Transverse colon (tissue), 4 donors: ENCODE data around the gene CDC6. TPM values are rescaled to one million over a fixed set of nuclear protein-coding genes. Genes with fewer than 3 reads are reported as not detected.

ENCODE experiments used
- DNase-seq: peaks from one replicate; pipeline ENCODE4 v3.0.0-alpha.2; 2019
- H3K27ac ChIP-seq, 4 donors: fragments of 200-600 bp; sonication (generic); 2 replicates each; pipeline ENCODE4 v1.5.1; 2016 to 2018; ENCODE audit warnings: inconsistent platforms in 4 of 4
- H3K27me3 ChIP-seq: fragments of 200-600 bp; sonication (generic); 2 replicates; pipeline ENCODE4 v1.5.1; 2017; ENCODE audit warnings: inconsistent platforms
- H3K36me3 ChIP-seq, 4 donors: fragments of 200-600 bp; sonication (generic); 2 replicates each; pipeline ENCODE4 v1.5.1; 2017 to 2019; ENCODE audit warnings: inconsistent platforms in 4 of 4
- H3K4me1 ChIP-seq, 4 donors: fragments of 200-600 bp; sonication (generic); 2 replicates each; pipeline ENCODE4 v1.5.1; 2017 to 2020; ENCODE audit warnings: inconsistent platforms in 4 of 4
- H3K4me3 ChIP-seq, 4 donors: fragments of 200-600 bp; sonication (generic); 1 replicate in 1 of 4; 2 replicates in 3 of 4; pipeline versions ENCODE4 v1.5.1 to v1.6.1; 2017 to 2019; ENCODE audit warnings: inconsistent platforms in 4 of 4
- H3K9me3 ChIP-seq, 2 donors: fragments of 200-600 bp; sonication (generic); 2 replicates each; pipeline ENCODE4 v1.5.1; 2017 to 2019; ENCODE audit warnings: inconsistent platforms in 2 of 2
- EP300 ChIP-seq: sonication (generic); formaldehyde crosslinking; IDR thresholded peaks from one replicate; pipeline ENCODE4 v1.6.1; 2017; ENCODE audit warnings: antibody characterized with exemption, low read depth
- POLR2A ChIP-seq: fragments of 450-650 bp; IDR thresholded peaks from one replicate; pipeline ENCODE4 v1.6.1; 2016; ENCODE audit warnings: antibody characterized with exemption, mild to moderate bottlenecking, moderate library complexity
- POLR2AphosphoS5 ChIP-seq, 3 donors: sonication (generic); formaldehyde crosslinking; IDR thresholded peaks; one replicate each; pipeline ENCODE4 v1.6.1; 2016; ENCODE audit warnings: antibody characterized with exemption in 3 of 3
- WGBS, 2 donors: methylation state at CpG; one replicate each; pipeline ENCODE4 v1.1.5; 2018; ENCODE audit warnings: low coverage in 1 of 2; 5-methylcytosine and 5-hydroxymethylcytosine counted together
- in situ Hi-C, 4 donors: fragments of 200-750 bp; cut with MboI; loops; one replicate each; pipeline versions ENCODE4 v1.15.0 to v1.15.1; 2017; ENCODE audit warnings: low sequenced_read_pairs in 3 of 4, low pct_ligation_motif_present in 1 of 4, low pct_unique_long_range_greater_than_20kb in 1 of 4
- intact Hi-C: fragments of 100-400 bp; cut with DNase I; formaldehyde crosslinking; loops from one replicate; pipeline ENCODE4 v1.15.1; 2023; ENCODE audit warnings: low total_unique reads
- total RNA-seq, 4 donors: library from RNA; depleted of rRNA; stranded (reverse); fragments of >200 nt; gene quantifications; one replicate each; pipeline ENCODE4 v1.1.0, GENCODE V29; 2016
- TF ChIP-seq, protein P1 (sequence below), 5 experiments: fragments of 200-600 bp in 3 of 5; fragments of 450-650 bp in 2 of 5; sonication (generic) in 3 of 5; IDR thresholded peaks; 1 replicate in 2 of 5; 2 replicates in 3 of 5; pipeline ENCODE4 v1.5.1; 2016 to 2017; ENCODE audit warnings: antibody characterized with exemption in 5 of 5, inconsistent platforms in 3 of 5, mild to moderate bottlenecking in 2 of 5, moderate library complexity in 1 of 5

CDC6 gene
- total RNA-seq, 4 donors from 2014 or later, result 1.6 to 3.2 (median 2.4) TPM; not detected in 1

DNA sequence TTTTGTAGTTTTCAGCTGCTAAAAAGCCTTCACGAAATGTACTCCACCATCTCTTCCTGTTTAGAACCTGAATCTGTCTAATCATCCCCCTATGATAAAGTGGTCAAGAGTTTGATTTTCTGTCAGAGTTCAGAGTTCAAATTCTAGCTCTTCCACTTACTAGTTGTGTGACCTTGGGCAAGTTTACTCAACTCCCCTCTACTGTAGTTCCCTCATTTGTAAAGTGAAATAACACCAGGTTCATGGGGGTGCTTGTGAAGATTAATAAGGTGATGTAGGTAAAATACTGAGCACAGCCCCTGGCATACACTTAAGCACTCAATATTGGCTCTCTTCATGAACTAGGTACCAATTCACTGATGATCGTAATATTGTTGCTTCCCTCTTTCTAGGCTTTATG, 1.2 kb upstream of the CDC6 start:
- Histone ChIP-seq H3K4me1 (peaks cover 5 to 45% (median 25%) of the 10 kb centered on the region in 4 donors), H3K27ac (peak overlapping the region in 1 of 4 donors; percentile 85), H3K27me3 (no peaks in the 10 kb centered on the region), H3K9me3 (no peaks in the 10 kb centered on the region), H3K36me3 (peaks cover 0 to under 1% (median 0%) of the 10 kb centered on the region in 4 donors), H3K4me3 (no peak overlapping the region)
- TF ChIP-seq POLR2A, result no peak
- TF ChIP-seq EP300, result no peak
- no peak for TF ChIP-seq POLR2AphosphoS5 (IDR thresholded peaks at IDR 0.05)
- TF ChIP-seq, protein P1, sequence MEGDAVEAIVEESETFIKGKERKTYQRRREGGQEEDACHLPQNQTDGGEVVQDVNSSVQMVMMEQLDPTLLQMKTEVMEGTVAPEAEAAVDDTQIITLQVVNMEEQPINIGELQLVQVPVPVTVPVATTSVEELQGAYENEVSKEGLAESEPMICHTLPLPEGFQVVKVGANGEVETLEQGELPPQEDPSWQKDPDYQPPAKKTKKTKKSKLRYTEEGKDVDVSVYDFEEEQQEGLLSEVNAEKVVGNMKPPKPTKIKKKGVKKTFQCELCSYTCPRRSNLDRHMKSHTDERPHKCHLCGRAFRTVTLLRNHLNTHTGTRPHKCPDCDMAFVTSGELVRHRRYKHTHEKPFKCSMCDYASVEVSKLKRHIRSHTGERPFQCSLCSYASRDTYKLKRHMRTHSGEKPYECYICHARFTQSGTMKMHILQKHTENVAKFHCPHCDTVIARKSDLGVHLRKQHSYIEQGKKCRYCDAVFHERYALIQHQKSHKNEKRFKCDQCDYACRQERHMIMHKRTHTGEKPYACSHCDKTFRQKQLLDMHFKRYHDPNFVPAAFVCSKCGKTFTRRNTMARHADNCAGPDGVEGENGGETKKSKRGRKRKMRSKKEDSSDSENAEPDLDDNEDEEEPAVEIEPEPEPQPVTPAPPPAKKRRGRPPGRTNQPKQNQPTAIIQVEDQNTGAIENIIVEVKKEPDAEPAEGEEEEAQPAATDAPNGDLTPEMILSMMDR (IDR thresholded peaks at IDR 0.05), result no peak
- intact Hi-C loops (loop anchor here (5.0 kb wide), 1 partner anchor 69 kb away; the partner anchor contains the start of gene WIPF2), in situ Hi-C loops (loop anchor here in 3 of 4 donors (5.0 to 25.0 kb wide), 4 partner anchors 84 to 274 kb away; partner anchors contain the start of genes CSF3 (in 1 of the 3) and RAPGEFL1 (in 1 of the 3))
- 94 to 97% methylated on average over 2 of the region's 2 CpGs for WGBS, 2 donors
- DNase-seq, result no peak

DNA sequence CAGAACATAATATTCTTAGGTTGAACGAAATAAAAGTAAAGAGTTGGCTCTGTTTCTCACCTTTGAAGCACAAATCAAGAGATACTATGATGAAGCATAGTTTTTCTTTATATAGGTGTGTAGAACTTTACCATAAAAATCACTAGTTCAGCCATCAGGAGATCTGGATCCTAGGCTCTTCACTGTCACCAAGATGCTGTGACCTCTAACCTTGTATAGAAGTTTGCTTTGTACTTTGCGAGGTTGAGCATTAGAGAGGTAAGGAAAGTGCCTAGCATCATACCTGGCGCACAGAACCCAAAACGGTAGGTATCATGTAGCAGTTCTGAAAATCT, 553 bp upstream of the CDC6 start:
- H3K27ac ChIP-seq, result peak overlapping the region in 2 of 4 donors; percentile 31 to 36
- no peak for DNase-seq
- H3K4me1 ChIP-seq, result peaks cover 5 to 45% (median 25%) of the 10 kb centered on the region in 4 donors
- WGBS, 2 donors, result 46 to 100% methylated on average over 1 to 4 of the region's 4 CpGs
- no peaks in the 10 kb centered on the region for H3K36me3 ChIP-seq
- intact Hi-C loops (loop anchor here (5.0 kb wide), 1 partner anchor 70 kb away; the partner anchor contains the start of gene WIPF2), in situ Hi-C loops (loop anchor here in 3 of 4 donors (5.0 to 25.0 kb wide), 4 partner anchors 85 to 275 kb away; partner anchors contain the start of genes CSF3 (in 1 of the 3) and RAPGEFL1 (in 1 of the 3))
- H3K9me3 ChIP-seq, result no peaks in the 10 kb centered on the region
- H3K27me3 ChIP-seq, result no peaks in the 10 kb centered on the region
- TF ChIP-seq EP300 (no peak), POLR2AphosphoS5 (IDR thresholded peaks at IDR 0.05) (no peak), POLR2A (no peak)
- TF ChIP-seq, protein P1 (IDR thresholded peaks at IDR 0.05), result no peak
- H3K4me3 ChIP-seq, result peak overlapping the region in 1 of 4 donors; percentile 22

DNA sequence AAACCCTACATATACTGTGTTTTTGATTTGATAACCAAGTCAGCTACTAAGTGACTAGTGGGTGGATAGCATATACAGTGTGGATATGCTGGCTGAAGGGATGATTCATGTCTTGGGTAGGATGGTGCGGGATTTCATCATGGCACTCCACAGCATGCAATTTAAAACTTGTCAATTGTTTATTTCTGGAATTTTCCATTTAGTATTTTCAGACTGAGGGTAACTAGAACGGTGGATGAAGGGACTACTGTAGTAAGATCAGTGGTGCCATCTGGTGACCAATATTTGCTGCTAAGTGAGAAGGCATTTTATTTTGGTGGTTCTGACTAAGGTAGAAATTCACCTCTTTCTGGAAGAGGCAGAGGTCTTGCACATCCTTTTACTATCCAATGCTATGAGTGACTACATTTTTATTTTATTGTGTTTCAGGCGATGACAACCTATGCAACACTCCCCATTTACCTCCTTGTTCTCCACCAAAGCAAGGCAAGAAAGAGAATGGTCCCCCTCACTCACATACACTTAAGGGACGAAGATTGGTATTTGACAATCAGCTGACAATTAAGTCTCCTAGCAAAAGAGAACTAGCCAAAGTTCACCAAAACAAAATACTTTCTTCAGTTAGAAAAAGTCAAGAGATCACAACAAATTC, 3.1 kb downstream of the CDC6 start:
- 55 to 61% methylated on average over 3 to 4 of the region's 4 CpGs for WGBS, 2 donors
- DNase-seq, result peak; percentile 47
- in situ Hi-C loops, result loop anchor here (5.0 to 25.0 kb wide), 5 partner anchors 88 to 278 kb away; partner anchors contain the start of genes CSF3 (in 1 of the 4) and RAPGEFL1 (in 1 of the 4)
- Histone ChIP-seq H3K36me3 (no peaks in the 10 kb centered on the region), H3K9me3 (no peaks in the 10 kb centered on the region), H3K27me3 (no peaks in the 10 kb centered on the region), H3K4me3 (no peak overlapping the region), H3K27ac (peak overlapping the region in 1 of 4 donors; percentile 21), H3K4me1 (peaks cover 0 to 23% (median 7%) of the 10 kb centered on the region in 4 donors)
- intact Hi-C loops, result no loop called here
- TF ChIP-seq POLR2AphosphoS5 (IDR thresholded peaks at IDR 0.05) (peak in 1 of 3 donors; percentile 8), EP300 (no peak), POLR2A (no peak)
- TF ChIP-seq, protein P1 (IDR thresholded peaks at IDR 0.05), result peak; percentile 53 to 76 (median 64)

DNA sequence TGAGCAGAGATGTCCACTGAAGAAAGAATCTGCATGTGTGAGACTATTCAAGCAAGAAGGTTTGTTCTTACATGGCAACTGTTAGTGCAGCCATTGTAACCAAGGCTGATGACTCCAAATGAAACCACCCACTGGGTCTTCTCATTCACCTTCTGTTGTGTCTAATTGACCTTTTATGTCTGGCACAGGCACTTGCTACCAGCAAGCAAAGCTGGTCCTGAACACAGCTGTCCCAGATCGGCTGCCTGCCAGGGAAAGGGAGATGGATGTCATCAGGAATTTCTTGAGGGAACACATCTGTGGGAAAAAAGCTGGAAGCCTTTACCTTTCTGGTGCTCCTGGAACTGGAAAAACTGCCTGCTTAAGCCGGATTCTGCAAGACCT, 3.6 kb downstream of the CDC6 start:
- Histone ChIP-seq H3K27ac (no peak overlapping the region), H3K27me3 (no peaks in the 10 kb centered on the region), H3K4me3 (no peak overlapping the region), H3K4me1 (peaks cover 0 to 18% (median 7%) of the 10 kb centered on the region in 4 donors), H3K36me3 (no peaks in the 10 kb centered on the region), H3K9me3 (no peaks in the 10 kb centered on the region)
- 85 to 86% methylated on average over 1 to 2 of the region's 2 CpGs for WGBS, 2 donors
- in situ Hi-C loops, result loop anchor here (5.0 to 25.0 kb wide), 5 partner anchors 89 to 279 kb away; partner anchors contain the start of genes CSF3 (in 1 of the 4) and RAPGEFL1 (in 1 of the 4)
- intact Hi-C loops, result no loop called here
- DNase-seq, result no peak
- TF ChIP-seq EP300, result no peak
- no peak for TF ChIP-seq POLR2AphosphoS5 (IDR thresholded peaks at IDR 0.05)
- no peak for TF ChIP-seq POLR2A
- TF ChIP-seq, protein P1 (IDR thresholded peaks at IDR 0.05), result no peak
